DOHH2 (cell line): Measurements from ENCODE around the gene CCDC78.

Experiments
- CTCF ChIP-seq: fragments of 200-600 bp; sonication (generic); IDR thresholded peaks from one replicate; pipeline ENCODE4 v1.5.1; 2014; ENCODE audit warnings: antibody characterized with exemption, mild to moderate bottlenecking, low read depth, low read length; ENCODE audit not compliant: poor library complexity, severe bottlenecking
- EZH2phosphoT487 ChIP-seq: fragments of 200-600 bp; sonication (generic); IDR thresholded peaks from 2 replicates; pipeline ENCODE4 v1.6.1; 2017; ENCODE audit warnings: borderline replicate concordance, mild to moderate bottlenecking, antibody characterized with exemption, low read length, moderate library complexity, mixed read lengths

GRCh38 chr16:711084-711483, 15.2 kb downstream of the CCDC78 start:
- TF ChIP-seq CTCF, result no peak
- TF ChIP-seq EZH2phosphoT487, result no peak
